Esophagus (tissue), 2 donors: ENCODE data around the gene ADAR. TPM values are rescaled to one million over a fixed set of nuclear protein-coding genes. Genes with fewer than 3 reads are reported as not detected.

ENCODE experiments used
- H3K27ac ChIP-seq, 2 donors: one replicate each; pipeline ENCODE4 v1.5.1; 2013; ENCODE audit warnings: low read depth in 2 of 2, mild to moderate bottlenecking in 2 of 2, inconsistent platforms in 1 of 2, low read length in 1 of 2, moderate library complexity in 1 of 2
- H3K27me3 ChIP-seq, 2 donors: one replicate each; pipeline ENCODE4 v1.6.1; 2013; ENCODE audit warnings: low read length in 2 of 2, control low read depth in 1 of 2, mild to moderate bottlenecking in 1 of 2; ENCODE audit not compliant: insufficient read depth in 2 of 2, control insufficient read depth in 1 of 2
- H3K36me3 ChIP-seq, 2 donors: one replicate each; pipeline ENCODE4 v1.6.1; 2013; ENCODE audit warnings: low read length in 1 of 2; ENCODE audit not compliant: control insufficient read depth in 2 of 2, insufficient read depth in 2 of 2
- H3K4me1 ChIP-seq, 2 donors: one replicate each; pipeline ENCODE4 v1.6.1; 2013; ENCODE audit warnings: low read length in 1 of 2; ENCODE audit not compliant: control insufficient read depth in 2 of 2, insufficient read depth in 2 of 2
- H3K4me3 ChIP-seq, 2 donors: one replicate each; pipeline ENCODE4 v1.5.1; 2013; ENCODE audit warnings: low read length in 2 of 2, mild to moderate bottlenecking in 2 of 2, low read depth in 1 of 2, moderate library complexity in 1 of 2
- H3K9me3 ChIP-seq, 2 donors: one replicate each; pipeline ENCODE4 v1.6.1; 2013; ENCODE audit warnings: mild to moderate bottlenecking in 2 of 2, low read depth in 1 of 2, low read length in 1 of 2, moderate library complexity in 1 of 2; ENCODE audit not compliant: control insufficient read depth in 2 of 2, insufficient read depth in 1 of 2
- WGBS, 2 donors: extraction: QIAGEN DNeasy Blood & Tissue Kit; methylation state at CpG; one replicate each; pipeline ENCODE4 v1.1.7; 2013; 5-methylcytosine and 5-hydroxymethylcytosine counted together
- polyA plus RNA-seq, 2 donors: library from polyadenylated mRNA; stranded (reverse); fragments of 200-250 nt; gene quantifications; one replicate each; pipeline ENCODE4 v1.2.3, GENCODE V29; 2013
- donor health status: healthy with polysubstance abuse.
- donor health status: Bipolar disorder and iron deficiency.

ADAR gene
- polyA plus RNA-seq, 2 donors = 13.8 to 19.9 TPM

- Histone ChIP-seq H3K27ac (no peak overlapping the region), H3K36me3 (no peaks in the 10 kb centered on the region), H3K4me1 (no peaks in the 10 kb centered on the region), H3K4me3 (no peak overlapping the region), H3K27me3 (no peaks in the 10 kb centered on the region), H3K9me3 (no peaks in the 10 kb centered on the region)
- 84 to 88% methylated on average over 5 of the region's 5 CpGs for WGBS, 2 donors
Measured at GRCh38 chr1:154616659-154617345, 8.8 kb upstream of the ADAR start.

- 94 to 95% methylated on average over 4 of the region's 4 CpGs for WGBS, 2 donors
- Histone ChIP-seq H3K4me1 (no peaks in the 10 kb centered on the region), H3K27me3 (no peaks in the 10 kb centered on the region), H3K4me3 (no peak overlapping the region), H3K36me3 (no peaks in the 10 kb centered on the region), H3K9me3 (no peaks in the 10 kb centered on the region), H3K27ac (no peak overlapping the region)
Measured at GRCh38 chr1:154615411-154615810, 7.4 kb upstream of the ADAR start.

- Histone ChIP-seq H3K36me3 (no peaks in the 10 kb centered on the region), H3K9me3 (no peaks in the 10 kb centered on the region), H3K27me3 (no peaks in the 10 kb centered on the region), H3K4me3 (no peak overlapping the region), H3K4me1 (no peaks in the 10 kb centered on the region), H3K27ac (no peak overlapping the region)
- 83% methylated on average over 6 of the region's 6 CpGs for WGBS, 2 donors
Measured at GRCh38 chr1:154614901-154615300, 6.9 kb upstream of the ADAR start.

DNA sequence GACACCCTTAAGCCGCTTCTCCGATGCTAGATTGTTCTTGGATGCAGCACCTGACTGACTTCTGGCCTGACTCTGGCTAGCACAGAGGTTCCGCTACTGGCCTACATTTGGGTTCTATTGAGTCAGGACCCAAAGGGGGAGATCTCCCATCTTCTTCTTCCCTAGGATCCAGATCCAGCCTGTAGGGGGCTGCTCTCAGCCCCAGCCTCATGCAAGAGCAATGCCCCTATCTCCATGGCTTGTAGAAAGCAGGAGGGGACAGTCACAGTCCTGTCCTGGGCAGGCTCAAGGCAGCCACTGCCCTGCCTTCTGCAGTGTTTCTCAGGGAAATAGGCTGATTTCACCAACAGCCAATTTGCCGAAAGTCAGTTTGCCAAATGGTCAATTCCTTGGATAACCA is 6.3 kb upstream of the ADAR start:
- Histone ChIP-seq H3K9me3 (no peaks in the 10 kb centered on the region), H3K36me3 (no peaks in the 10 kb centered on the region), H3K27me3 (no peaks in the 10 kb centered on the region), H3K4me3 (no peak overlapping the region), H3K4me1 (peaks cover 0 to 2% of the 10 kb centered on the region in 2 donors), H3K27ac (no peak overlapping the region)
- WGBS, 2 donors = 97 to 98% methylated on average over 4 of the region's 4 CpGs

DNA sequence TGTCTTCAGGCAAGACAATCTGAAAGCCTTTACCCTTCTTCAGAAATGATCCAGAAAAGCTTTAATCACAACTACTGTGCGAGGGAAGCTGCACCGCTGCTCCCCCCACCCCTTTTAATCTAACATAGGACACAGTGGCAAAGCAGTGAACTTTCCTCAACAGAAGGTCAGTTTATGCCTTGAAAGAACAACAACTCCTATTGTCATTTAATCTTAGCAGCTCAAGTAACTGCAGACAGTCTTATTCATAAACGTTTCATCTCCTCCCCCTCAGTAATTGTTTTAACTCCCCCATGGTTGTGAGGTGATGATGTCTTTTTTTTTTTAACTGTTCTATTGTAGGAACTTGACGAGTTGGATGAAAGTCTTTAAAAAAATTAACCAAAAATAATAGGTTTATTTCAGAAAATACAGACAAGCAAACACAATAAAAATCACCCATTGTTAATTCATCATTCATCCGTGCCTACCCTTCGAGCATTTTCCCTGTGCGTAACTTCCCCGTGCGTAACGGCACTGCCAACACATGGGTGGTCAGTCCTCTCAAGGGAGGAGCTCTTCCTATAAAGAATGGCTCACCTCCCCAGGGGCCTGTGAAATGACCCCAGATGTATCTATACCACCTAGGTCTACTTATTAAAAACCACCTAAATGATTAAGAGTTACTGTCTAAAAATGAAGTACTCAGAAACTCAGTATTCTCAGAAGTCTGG is 3.3 kb upstream of the ADAR start:
- no peak overlapping the region for H3K27ac ChIP-seq
- WGBS, 2 donors = 67 to 70% methylated on average over 10 of the region's 10 CpGs
- H3K4me1 ChIP-seq = peaks cover 0 to 2% of the 10 kb centered on the region in 2 donors
- H3K27me3 ChIP-seq = no peaks in the 10 kb centered on the region
- no peak overlapping the region for H3K4me3 ChIP-seq
- no peaks in the 10 kb centered on the region for H3K9me3 ChIP-seq
- H3K36me3 ChIP-seq = no peaks in the 10 kb centered on the region

DNA sequence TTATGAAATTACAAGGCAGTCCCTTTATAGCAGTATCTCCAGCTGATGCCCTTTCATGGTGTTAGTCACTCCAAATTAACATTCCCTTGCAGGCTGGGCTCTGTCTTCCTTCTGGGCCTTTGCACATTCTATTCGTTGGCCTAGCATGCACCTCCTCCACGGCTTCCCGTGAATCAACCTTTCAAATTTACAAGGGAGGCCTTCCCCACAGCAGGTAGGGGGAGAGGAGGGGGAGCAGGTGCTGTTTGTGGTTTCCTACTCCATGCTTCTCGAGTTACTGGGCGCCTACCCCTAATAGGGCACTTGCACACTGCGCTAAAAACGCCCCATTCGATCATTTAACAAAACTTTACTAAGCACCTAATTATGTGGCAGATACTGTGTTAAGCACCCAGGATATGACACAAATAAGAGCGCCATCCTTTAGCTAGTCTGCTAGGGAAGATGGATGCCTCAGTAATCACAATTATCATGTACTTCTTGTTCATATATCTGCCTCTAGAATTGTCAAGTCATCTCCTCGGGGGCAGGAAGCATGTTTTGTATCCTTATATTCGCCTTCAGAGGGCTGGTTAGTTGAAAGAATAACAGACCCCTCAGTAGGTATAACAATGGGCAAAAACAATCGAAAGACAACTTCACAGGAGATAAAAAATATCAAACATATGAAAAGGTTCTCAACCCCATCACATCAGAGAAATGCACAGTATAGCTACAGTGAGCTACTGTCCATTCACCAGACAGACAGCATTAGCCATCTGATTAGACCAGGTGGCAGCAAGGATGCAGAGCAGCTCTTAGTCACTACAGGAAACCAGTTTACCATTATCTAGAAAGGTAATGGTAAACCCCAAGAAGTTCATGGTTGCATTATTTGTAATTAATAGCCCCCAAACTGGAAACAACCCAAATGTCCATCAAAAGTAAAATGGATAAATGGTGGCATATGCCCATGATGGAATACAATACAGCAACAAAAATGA is 1.7 kb upstream of the ADAR start:
- 65 to 68% methylated on average over 12 of the region's 12 CpGs for WGBS, 2 donors
- Histone ChIP-seq H3K36me3 (no peaks in the 10 kb centered on the region), H3K4me1 (peaks cover 0 to 4% of the 10 kb centered on the region in 2 donors), H3K9me3 (no peaks in the 10 kb centered on the region), H3K4me3 (no peak overlapping the region), H3K27me3 (no peaks in the 10 kb centered on the region), H3K27ac (peak overlapping the region in 1 of 2 donors; percentile 42)

- peak overlapping the region; percentile 92 to 99 for H3K27ac ChIP-seq
- H3K4me1 ChIP-seq = peaks cover 0 to 4% of the 10 kb centered on the region in 2 donors
- WGBS, 2 donors = 5 to 6% methylated on average over 29 to 37 of the region's 37 CpGs
- no peaks in the 10 kb centered on the region for H3K36me3 ChIP-seq
- H3K27me3 ChIP-seq = no peaks in the 10 kb centered on the region
- H3K9me3 ChIP-seq = no peaks in the 10 kb centered on the region
- peak overlapping the region; percentile 68 to 99 for H3K4me3 ChIP-seq
Measured at GRCh38 chr1:154608397-154609270, 648 bp upstream of the ADAR start.

- Histone ChIP-seq H3K4me1 (peaks cover 0 to 5% of the 10 kb centered on the region in 2 donors), H3K36me3 (peaks cover 3% of the 10 kb centered on the region in 2 donors), H3K4me3 (peak overlapping the region; percentile 68 to 99), H3K9me3 (no peaks in the 10 kb centered on the region), H3K27me3 (no peaks in the 10 kb centered on the region), H3K27ac (peak overlapping the region; percentile 92 to 99)
- 2 to 4% methylated on average over 11 of the region's 11 CpGs for WGBS, 2 donors
Measured at GRCh38 chr1:154607106-154607608, 829 bp downstream of the ADAR start.
